A549 (cell line): ENCODE measurements around the gene ATG13. TPM values are rescaled to one million over a fixed set of nuclear protein-coding genes. Genes with fewer than 3 reads are reported as not detected.

Source experiments
- ATAC-seq, 2 experiments: fragments of 200-7000 bp in 1 of 2; fragments of >200 bp in 1 of 2; cut with Nextera tagmentation in 1 of 2; cut with Tn5 transposase in 1 of 2; 3 replicates each; pipeline versions ENCODE4 v1.8.0 to v1.9.1; 2018 to 2020; ENCODE audit warnings: mild to moderate bottlenecking in 1 of 2, moderate library complexity in 1 of 2
- CTCF ChIA-PET: fragments of 300-600 bp; sonication (Branson Sonifier 250); formaldehyde crosslinking; extraction: SDS; loops from one replicate; lab custom pipeline; 2021; ENCODE audit warnings: antibody characterized with exemption, inconsistent platforms; lab: Yijun Ruan, JAX
- POLR2A ChIA-PET: fragments of 350-600 bp; formaldehyde crosslinking; extraction: SDS; loops from one replicate; lab custom pipeline; 2021; ENCODE audit warnings: antibody characterized with exemption, inconsistent platforms; lab: Yijun Ruan, JAX
- DNase-seq, 2 experiments: peaks; one replicate each; pipeline versions ENCODE4 v3.0.0 to v3.0.0-alpha.2; 2011 to 2016; ENCODE audit warnings: low read depth in 1 of 2, low spot score in 1 of 2
- FAIRE-seq: peaks from 2 replicates; lab custom pipeline; 2011; peaks lifted over from hg19 to GRCh38; lab: Jason Lieb, UNC
- H3K27ac ChIP-seq, 2 experiments: fragments of >200 bp; sonication (Bioruptor Twin); formaldehyde crosslinking; 3 replicates each; pipeline ENCODE4 v1.5.1; 2016 to 2017
- H3K4me1 ChIP-seq: fragments of >200 bp; sonication (Bioruptor Twin); formaldehyde crosslinking; 3 replicates; pipeline ENCODE4 v1.6.1; 2016
- H3K4me2 ChIP-seq: fragments of >200 bp; sonication (Bioruptor Twin); formaldehyde crosslinking; 3 replicates; pipeline ENCODE4 v1.6.1; 2016
- H3K4me3 ChIP-seq: fragments of >200 bp; sonication (Bioruptor Twin); formaldehyde crosslinking; 3 replicates; pipeline ENCODE4 v1.5.1; 2016
- H3K9me3 ChIP-seq: fragments of >200 bp; sonication (Bioruptor Twin); formaldehyde crosslinking; 3 replicates; pipeline ENCODE4 v1.6.1; 2016
- BHLHE40 ChIP-seq: IDR thresholded peaks from 2 replicates; pipeline ENCODE4 v1.6.1; 2012; ENCODE audit warnings: low read depth, low read length, inconsistent platforms
- CBX8 ChIP-seq: fragments of 200-600 bp; sonication (generic); IDR thresholded peaks from 2 replicates; pipeline ENCODE4 v1.6.1; 2016
- CHD2 ChIP-seq: fragments of 150-350 bp; IDR thresholded peaks from 2 replicates; pipeline ENCODE4 v1.6.1; 2014; ENCODE audit warnings: low read length; ENCODE audit not compliant: partially characterized antibody
- CHD4 ChIP-seq: fragments of 200-600 bp; sonication (generic); IDR thresholded peaks from 2 replicates; pipeline ENCODE4 v1.6.1; 2016; ENCODE audit warnings: antibody characterized with exemption, mild to moderate bottlenecking, borderline replicate concordance
- EHF ChIP-seq: fragments of 250-450 bp; sonication (Bioruptor Pico); IDR thresholded peaks from 2 replicates; pipeline ENCODE4 v1.5.0; 2020; ENCODE audit warnings: mild to moderate bottlenecking
- EHMT2 ChIP-seq: fragments of 200-600 bp; sonication (generic); IDR thresholded peaks from 2 replicates; pipeline ENCODE4 v1.6.1; 2016; ENCODE audit warnings: antibody characterized with exemption, low read depth, mild to moderate bottlenecking, moderate library complexity
- HDAC2 ChIP-seq: fragments of 200-600 bp; sonication (generic); IDR thresholded peaks from 2 replicates; pipeline ENCODE4 v1.6.1; 2016
- HEYL ChIP-seq: fragments of 250-450 bp; sonication (Bioruptor Pico); IDR thresholded peaks from 2 replicates; pipeline ENCODE4 v1.8.0; 2021; ENCODE audit warnings: mild to moderate bottlenecking, moderate library complexity
- HOXA7 ChIP-seq: fragments of 250-450 bp; sonication (Bioruptor Pico); IDR thresholded peaks from 2 replicates; pipeline ENCODE4 v1.5.0; 2020; ENCODE audit warnings: mild to moderate bottlenecking, moderate library complexity
- KDM1A ChIP-seq: fragments of 200-600 bp; sonication (generic); IDR thresholded peaks from 2 replicates; pipeline ENCODE4 v1.6.1; 2016; ENCODE audit warnings: low read depth, mild to moderate bottlenecking
- KDM5A ChIP-seq: fragments of 200-600 bp; sonication (generic); IDR thresholded peaks from 2 replicates; pipeline ENCODE4 v1.6.1; 2016; ENCODE audit warnings: antibody characterized with exemption, mild to moderate bottlenecking
- MYC ChIP-seq: IDR thresholded peaks from 2 replicates; pipeline ENCODE4 v1.6.1; 2012; ENCODE audit warnings: mild to moderate bottlenecking, inconsistent platforms, low read length, improper control_type of control experiment, borderline replicate concordance
- RAD21 ChIP-seq, 2 experiments: fragments of >200 bp in 1 of 2; sonication (Bioruptor Twin) in 1 of 2; formaldehyde crosslinking in 1 of 2; IDR thresholded peaks in 1 of 2; conservative IDR thresholded peaks in 1 of 2; 2 replicates in 1 of 2; 3 replicates in 1 of 2; pipeline ENCODE4 v1.6.1; 2012 to 2018; ENCODE audit warnings: inconsistent platforms in 1 of 2
- RARB ChIP-seq: fragments of 250-450 bp; sonication (Bioruptor Pico); IDR thresholded peaks from 2 replicates; pipeline ENCODE4 v1.8.0; 2021; ENCODE audit warnings: mild to moderate bottlenecking, moderate library complexity
- SMC3 ChIP-seq: fragments of >200 bp; sonication (Bioruptor Twin); formaldehyde crosslinking; IDR thresholded peaks from 3 replicates; pipeline ENCODE4 v1.6.1; 2018; ENCODE audit warnings: inconsistent platforms
- SREBF2 ChIP-seq: fragments of 450-650 bp; IDR thresholded peaks from 2 replicates; pipeline ENCODE4 v1.6.1; 2014; ENCODE audit warnings: mild to moderate bottlenecking, moderate library complexity
- TFCP2L1 ChIP-seq: fragments of 250-450 bp; sonication (Bioruptor Pico); IDR thresholded peaks from 2 replicates; pipeline ENCODE4 v1.5.0; 2021; ENCODE audit warnings: mild to moderate bottlenecking
- TP53 ChIP-seq: fragments of 250-450 bp; sonication (Bioruptor Pico); IDR thresholded peaks from 2 replicates; pipeline ENCODE4 v1.5.0; 2021; ENCODE audit warnings: mild to moderate bottlenecking, moderate library complexity
- ZFP36 ChIP-seq: fragments of 450-650 bp; IDR thresholded peaks from 2 replicates; pipeline ENCODE4 v1.6.1; 2014; ENCODE audit warnings: borderline replicate concordance; ENCODE audit not compliant: partially characterized antibody
- whole genome bisulfite sequencing: methylation state at CpG from one replicate; pipeline ENCODE4 v1.1.6; 2017; ENCODE audit errors: missing lambda C conversion rate; 5-methylcytosine and 5-hydroxymethylcytosine counted together
- polyA plus RNA-seq, 4 experiments: library from polyadenylated mRNA; depleted of rRNA in 3 of 4; stranded (reverse); fragments of >200 nt; fragmentation: RNase III in 1 of 4; extraction: RNeasy Plus Mini Kit Qiagen cat#74134 plus additional on column Dnase treatment in 1 of 4; gene quantifications; 2 replicates in 3 of 4; 3 replicates in 1 of 4; pipeline ENCODE4 v1.2.3, GENCODE V29; 2011 to 2017
- TF ChIP-seq, protein P1 (sequence below): fragments of 150-350 bp; IDR thresholded peaks from 2 replicates; pipeline ENCODE4 v1.6.1; 2014; ENCODE audit warnings: low read depth, mild to moderate bottlenecking, low read length

Gene ATG13
- polyA plus RNA-seq, 2 of the 4 experiments (the other 2 are of a cell fraction): 39.5 to 58.6 TPM

DNA sequence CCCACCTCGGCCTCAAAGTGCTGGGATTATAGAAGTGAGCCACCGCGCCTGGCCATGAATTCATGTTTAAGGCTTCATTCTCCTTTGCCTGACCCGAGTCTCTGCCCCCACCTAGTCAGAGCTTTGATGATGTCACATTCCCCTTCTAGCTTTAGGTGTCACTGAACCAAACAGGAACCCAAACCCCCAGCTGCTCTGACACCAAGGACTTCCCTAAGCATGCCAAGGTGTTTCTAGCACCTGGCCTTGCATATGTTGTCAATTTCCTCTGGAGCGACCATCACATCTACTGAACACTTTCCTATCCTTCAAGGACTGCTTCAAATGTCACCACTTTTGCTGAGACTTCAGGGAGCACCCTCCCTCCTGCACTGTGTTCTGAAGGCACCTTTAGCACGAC lies 103.9 kb downstream of the ATG13 start:
- CTCF ChIA-PET: interaction anchor here (1.1 kb wide), 1 partner anchor 11 kb away, joined by 4 read pairs; no protein-coding TSS in a partner anchor
- FAIRE-seq (no peak), ATAC-seq (no peak), DNase-seq (no peak)
- no peak overlapping the region for H3K4me3 ChIP-seq
- peak overlapping the region in 1 of 2 experiments; percentile 25; a peak in 2 of 6 replicates for H3K27ac ChIP-seq
- H3K4me2 ChIP-seq: no peak overlapping the region
- WGBS: 93% methylated on average over 6 of the region's 6 CpGs
- TF ChIP-seq CHD4 (no peak), SREBF2 (no peak)
- POLR2A ChIA-PET: no interaction called here
- H3K9me3 ChIP-seq: no peaks in the 10 kb centered on the region
- H3K4me1 ChIP-seq: peaks cover 33% of the 10 kb centered on the region

DNA sequence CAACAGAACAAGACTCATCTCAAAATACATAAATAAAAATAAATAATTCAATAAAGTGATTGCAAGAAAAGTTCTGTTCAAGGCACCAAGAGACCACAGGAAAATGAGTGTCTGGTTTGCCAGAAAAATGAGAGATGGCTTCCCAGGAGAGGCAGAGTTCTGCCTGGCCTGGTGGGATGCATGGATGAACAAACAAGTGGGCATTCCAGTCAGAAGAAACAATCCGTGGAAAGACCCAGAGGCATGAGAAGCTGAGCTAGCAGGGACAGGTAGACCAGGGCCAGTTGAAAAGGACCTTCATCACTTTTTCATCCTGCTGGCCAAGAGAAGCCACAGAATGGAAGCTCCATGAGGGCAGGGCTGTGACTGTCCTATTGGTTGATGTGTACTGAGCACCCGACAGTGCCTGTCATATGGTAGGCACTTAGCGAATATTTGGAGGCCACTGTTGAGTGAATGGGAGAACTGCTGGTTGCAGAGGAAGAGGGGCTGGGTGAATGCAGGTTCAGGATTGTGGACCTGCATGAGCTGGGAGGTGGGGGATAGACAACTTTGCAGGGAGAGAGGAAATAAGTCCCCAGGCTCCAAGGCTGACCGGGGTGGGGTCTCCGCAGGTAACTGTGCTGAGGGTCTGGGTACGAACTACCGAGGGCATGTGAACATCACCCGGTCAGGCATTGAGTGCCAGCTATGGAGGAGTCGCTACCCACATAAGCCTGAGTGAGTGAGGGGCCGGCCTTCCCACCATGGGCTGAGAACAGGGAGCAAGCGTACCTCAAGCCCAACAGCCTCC lies 105.4 kb downstream of the ATG13 start:
- no peak for FAIRE-seq
- no peak overlapping the region; a peak in 1 of 6 replicates for H3K27ac ChIP-seq
- no peak overlapping the region for H3K4me3 ChIP-seq
- 95% methylated on average over 11 of the region's 11 CpGs for WGBS
- no peaks in the 10 kb centered on the region for H3K9me3 ChIP-seq
- H3K4me1 ChIP-seq: peaks cover 20% of the 10 kb centered on the region
- ChIA-PET CTCF (interaction anchor here (1.0 to 1.4 kb wide), 2 partner anchors 10 to 22 kb away, joined by 3 to 4 read pairs; partner anchors contain the start of gene ZNF408), POLR2A (no interaction called here)
- DNase-seq: no peak
- no peak overlapping the region for H3K4me2 ChIP-seq
- TF ChIP-seq RAD21 (conservative IDR thresholded peaks at IDR 0.05 in 1 of 2, IDR thresholded peaks at IDR 0.05 in 1 of 2) (no peak), HDAC2 (no peak), RARB (CRISPR knock-in tag) (no peak), EHMT2 (no peak), TFCP2L1 (CRISPR knock-in tag) (no peak), HOXA7 (no peak), BHLHE40 (no peak), KDM1A (no peak), SMC3 (no peak), CBX8 (no peak)
- TF ChIP-seq, all 56 proteins: peak for 0
- ATAC-seq: no peak

DNA sequence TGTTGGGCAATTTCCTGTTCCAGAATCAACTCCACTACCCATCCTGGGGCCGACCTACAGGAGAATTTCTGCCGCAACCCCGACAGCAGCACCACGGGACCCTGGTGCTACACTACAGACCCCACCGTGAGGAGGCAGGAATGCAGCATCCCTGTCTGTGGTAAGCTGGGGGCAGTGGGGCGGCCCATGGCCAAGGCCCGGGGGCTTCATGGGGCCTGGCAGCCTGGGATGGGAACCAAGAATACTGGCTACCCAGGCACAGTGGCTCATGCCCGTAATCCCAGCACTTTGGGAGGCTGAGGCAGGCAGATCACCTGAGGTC lies 106.0 kb downstream of the ATG13 start:
- 100% methylated on average over 6 of the region's 8 CpGs for WGBS
- no peak for FAIRE-seq
- CTCF ChIA-PET: interaction anchor here (1.0 to 1.4 kb wide), 2 partner anchors 9 to 22 kb away, joined by 3 to 4 read pairs; partner anchors contain the start of gene ZNF408
- H3K4me2 ChIP-seq: no peak overlapping the region
- TF ChIP-seq, protein P1, sequence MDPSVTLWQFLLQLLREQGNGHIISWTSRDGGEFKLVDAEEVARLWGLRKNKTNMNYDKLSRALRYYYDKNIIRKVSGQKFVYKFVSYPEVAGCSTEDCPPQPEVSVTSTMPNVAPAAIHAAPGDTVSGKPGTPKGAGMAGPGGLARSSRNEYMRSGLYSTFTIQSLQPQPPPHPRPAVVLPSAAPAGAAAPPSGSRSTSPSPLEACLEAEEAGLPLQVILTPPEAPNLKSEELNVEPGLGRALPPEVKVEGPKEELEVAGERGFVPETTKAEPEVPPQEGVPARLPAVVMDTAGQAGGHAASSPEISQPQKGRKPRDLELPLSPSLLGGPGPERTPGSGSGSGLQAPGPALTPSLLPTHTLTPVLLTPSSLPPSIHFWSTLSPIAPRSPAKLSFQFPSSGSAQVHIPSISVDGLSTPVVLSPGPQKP: no peak
- TF ChIP-seq HEYL (CRISPR knock-in tag): no peak
- TF ChIP-seq KDM5A: no peak
- no peak for TF ChIP-seq TP53 (CRISPR knock-in tag)
- no peak for TF ChIP-seq SMC3
- TF ChIP-seq, all 56 proteins: peak for 0
- no peak overlapping the region for H3K4me3 ChIP-seq
- H3K27ac ChIP-seq: no peak overlapping the region
- H3K9me3 ChIP-seq: no peaks in the 10 kb centered on the region
- POLR2A ChIA-PET: no interaction called here
- ATAC-seq: no peak
- peaks cover 15% of the 10 kb centered on the region for H3K4me1 ChIP-seq
- no peak for DNase-seq

DNA sequence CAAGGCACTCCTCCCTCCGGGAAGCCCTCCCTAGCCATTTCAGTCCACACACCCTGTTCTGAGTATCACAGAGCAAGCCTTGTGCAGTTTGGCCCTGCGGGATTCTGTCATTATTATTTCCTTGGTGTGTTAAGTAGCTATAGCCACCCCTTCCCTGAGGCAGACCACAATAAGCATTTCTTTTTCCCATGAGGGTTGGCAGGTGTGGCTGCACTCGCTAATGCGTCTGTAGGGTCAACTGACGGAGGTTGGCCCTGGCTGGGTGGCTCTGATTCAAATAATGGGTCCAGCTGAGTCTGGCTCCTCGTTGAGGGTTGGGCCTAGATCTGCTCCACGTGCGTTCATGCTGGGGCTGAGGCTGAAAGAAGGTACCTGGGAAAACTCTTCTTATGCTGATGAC lies 106.7 kb downstream of the ATG13 start:
- ChIA-PET POLR2A (no interaction called here), CTCF (interaction anchor here (0.6 kb wide), 1 partner anchor 313 kb away, joined by 3 read pairs; no protein-coding TSS in a partner anchor)
- Histone ChIP-seq H3K4me1 (peaks cover 7% of the 10 kb centered on the region), H3K9me3 (no peaks in the 10 kb centered on the region), H3K4me2 (no peak overlapping the region), H3K4me3 (no peak overlapping the region), H3K27ac (peak overlapping the region in 1 of 2 experiments; percentile 32; a peak in 1 of 6 replicates)
- DNase-seq (no peak), FAIRE-seq (no peak), ATAC-seq (no peak)
- no peak for TF ChIP-seq HDAC2
- TF ChIP-seq CHD4: no peak
- TF ChIP-seq TP53 (CRISPR knock-in tag): no peak
- TF ChIP-seq MYC: no peak
- TF ChIP-seq EHF (CRISPR knock-in tag): no peak
- TF ChIP-seq CHD2: no peak
- TF ChIP-seq ZFP36: no peak
- TF ChIP-seq CBX8: no peak
- no peak for TF ChIP-seq SREBF2
- no peak for TF ChIP-seq KDM5A
- 81% methylated on average over 8 of the region's 8 CpGs for WGBS

Other genes with a start within 250 kb of the ATG13 start
- 18.3 and 18.4 TPM in 2 replicates for gene MDK, start 235.9 kb upstream of the ATG13 start, polyA plus RNA-seq (2011; rRNA removed)
- gene MDK, start 235.9 kb upstream of the ATG13 start, polyA plus RNA-seq (2017; fragmentation: RNase III; extraction: RNeasy Plus Mini Kit Qiagen cat#74134 plus additional on column Dnase treatment): 12.8 to 15.1 TPM (median 13.6 TPM) in 3 replicates
- gene CHRM4, start 225.8 kb upstream of the ATG13 start, polyA plus RNA-seq (2011; rRNA removed): 0.17 and 0.22 TPM in 2 replicates
- gene CHRM4, start 225.8 kb upstream of the ATG13 start, polyA plus RNA-seq (2017; fragmentation: RNase III; extraction: RNeasy Plus Mini Kit Qiagen cat#74134 plus additional on column Dnase treatment): 0.28 to 0.38 TPM (median 0.29 TPM) in 3 replicates
- gene AMBRA1, start 23.5 kb upstream of the ATG13 start, polyA plus RNA-seq (2011; rRNA removed): 11.5 and 11.9 TPM in 2 replicates
- gene AMBRA1, start 23.5 kb upstream of the ATG13 start, polyA plus RNA-seq (2017; fragmentation: RNase III; extraction: RNeasy Plus Mini Kit Qiagen cat#74134 plus additional on column Dnase treatment): 11.1 to 13.4 TPM (median 13.4 TPM) in 3 replicates
- 5.6 and 6.2 TPM in 2 replicates for gene HARBI1, start 326 bp upstream of the ATG13 start, polyA plus RNA-seq (2011; rRNA removed)
- 4.6 to 5.7 TPM (median 5.1 TPM) in 3 replicates for gene HARBI1, start 326 bp upstream of the ATG13 start, polyA plus RNA-seq (2017; fragmentation: RNase III; extraction: RNeasy Plus Mini Kit Qiagen cat#74134 plus additional on column Dnase treatment)
- gene ARHGAP1, start 83.1 kb downstream of the ATG13 start, polyA plus RNA-seq (2011; rRNA removed): 17.2 and 33.4 TPM in 2 replicates
- 34.8 to 35.9 TPM (median 35.2 TPM) in 3 replicates for gene ARHGAP1, start 83.1 kb downstream of the ATG13 start, polyA plus RNA-seq (2017; fragmentation: RNase III; extraction: RNeasy Plus Mini Kit Qiagen cat#74134 plus additional on column Dnase treatment)
- gene ZNF408, start 83.5 kb downstream of the ATG13 start, polyA plus RNA-seq (2011; rRNA removed): 6.7 TPM in 2 replicates
- 14.0 to 16.7 TPM (median 16.5 TPM) in 3 replicates for gene ZNF408, start 83.5 kb downstream of the ATG13 start, polyA plus RNA-seq (2017; fragmentation: RNase III; extraction: RNeasy Plus Mini Kit Qiagen cat#74134 plus additional on column Dnase treatment)
- 3.8 and 4.2 TPM in 2 replicates for gene F2, start 101.7 kb downstream of the ATG13 start, polyA plus RNA-seq (2011; rRNA removed)
- 1.5 to 3.0 TPM (median 2.5 TPM) in 3 replicates for gene F2, start 101.7 kb downstream of the ATG13 start, polyA plus RNA-seq (2017; fragmentation: RNase III; extraction: RNeasy Plus Mini Kit Qiagen cat#74134 plus additional on column Dnase treatment)
- gene CKAP5, start 228.7 kb downstream of the ATG13 start, polyA plus RNA-seq (2011; rRNA removed): 173 TPM in 2 replicates
- gene CKAP5, start 228.7 kb downstream of the ATG13 start, polyA plus RNA-seq (2017; fragmentation: RNase III; extraction: RNeasy Plus Mini Kit Qiagen cat#74134 plus additional on column Dnase treatment): 66.3 to 85.6 TPM (median 69.4 TPM) in 3 replicates